HCT116 (cell line): ENCODE measurements around the gene NEK8. TPM values are rescaled to one million over a fixed set of nuclear protein-coding genes. Genes with fewer than 3 reads are reported as not detected.

Source experiments
- ATAC-seq: fragments of 200-7000 bp; cut with Tn5 transposase; 2 replicates; pipeline ENCODE4 v1.9.1; 2020; ENCODE audit warnings: mild to moderate bottlenecking, moderate library complexity
- BruUV-seq: library from RNA; stranded (reverse); fragments of 400-500 nt; replicated peaks from 2 replicates; lab custom pipeline; 2021; lab: Mats Ljungman, UMichigan
- CTCF ChIA-PET: fragments of 300-600 bp; sonication (Branson Sonifier 250); formaldehyde crosslinking; loops from one replicate; lab custom pipeline; 2021; ENCODE audit warnings: antibody characterized with exemption; lab: Charles Lee
- POLR2A ChIA-PET: fragments of 300-600, 350-600 bp; sonication (Branson Sonifier 250); formaldehyde crosslinking; loops from one replicate; lab custom pipeline; 2021; ENCODE audit warnings: antibody characterized with exemption; lab: Charles Lee
- RAD21 ChIA-PET, 2 experiments: fragments of 300-600 bp; sonication (Branson Sonifier 250); formaldehyde crosslinking; loops; one replicate each; lab custom pipeline; 2023; ENCODE audit warnings: low total read pairs in 2 of 2; ENCODE audit not compliant: uncharacterized antibody in 2 of 2, unreplicated experiment in 2 of 2, low non-redundant PET in 1 of 2; lab: Charles Lee
- DNase-seq: peaks from one replicate; pipeline ENCODE4 v3.0.0-alpha.2; 2010; ENCODE audit warnings: low read depth, low spot score
- H2AFZ ChIP-seq: fragments of 200-600 bp; shearing (Covaris generic), sonication (generic); 2 replicates; pipeline ENCODE4 v1.6.1; 2017; ENCODE audit warnings: low read depth, mixed run types, mixed read lengths, antibody characterized with exemption, low read length; ENCODE audit not compliant: poor library complexity, severe bottlenecking
- H3K27ac ChIP-seq: 2 replicates; pipeline ENCODE4 v1.5.1; 2012; ENCODE audit warnings: low read depth, low read length
- H3K27me3 ChIP-seq: fragments of 200-600 bp; sonication (generic); 2 replicates; pipeline ENCODE4 v1.6.1; 2016; ENCODE audit warnings: mixed run types, low read length, mixed read lengths; ENCODE audit not compliant: insufficient read depth
- H3K36me3 ChIP-seq, 2 experiments: fragments of 200-500 bp in 1 of 2; fragments of 200-600 bp in 1 of 2; sonication (Bioruptor generic) in 1 of 2; sonication (generic) in 1 of 2; 2 replicates each; pipeline versions ENCODE4 v1.5.1 to v1.6.1; 2014 to 2016; ENCODE audit warnings: low read length in 2 of 2, inconsistent platforms in 1 of 2, mixed read lengths in 1 of 2, mixed run types in 1 of 2; ENCODE audit not compliant: insufficient read depth in 2 of 2, control insufficient read depth in 1 of 2
- H3K4me1 ChIP-seq, 2 experiments: fragments of 200-600 bp in 1 of 2; sonication (generic) in 1 of 2; 2 replicates each; pipeline versions ENCODE4 v1.5.1 to v1.6.1; 2012 to 2017; ENCODE audit warnings: low read length in 2 of 2, inconsistent platforms in 1 of 2, mild to moderate bottlenecking in 1 of 2, mixed read lengths in 1 of 2, mixed run types in 1 of 2, moderate library complexity in 1 of 2; ENCODE audit not compliant: insufficient read depth in 2 of 2, control insufficient read depth in 1 of 2
- H3K4me2 ChIP-seq: fragments of 200-600 bp; sonication (generic); 2 replicates; pipeline ENCODE4 v1.6.1; 2017; ENCODE audit warnings: mixed run types, low read length, mixed read lengths
- H3K4me3 ChIP-seq, 2 experiments: fragments of 200-600 bp in 1 of 2; sonication (generic) in 1 of 2; replicated peaks in 1 of 2; 2 replicates each; pipeline ENCODE4 v1.5.1; 2011 to 2016; ENCODE audit warnings: low read length in 2 of 2, control low read depth in 1 of 2, low read depth in 1 of 2, mild to moderate bottlenecking in 1 of 2, mixed read lengths in 1 of 2, mixed run types in 1 of 2
- H3K79me2 ChIP-seq: fragments of 200-600 bp; sonication (generic); 2 replicates; pipeline ENCODE4 v1.6.1; 2017; ENCODE audit warnings: mild to moderate bottlenecking, mixed run types, low read length, moderate library complexity, mixed read lengths; ENCODE audit not compliant: insufficient read depth
- H3K9ac ChIP-seq: fragments of 200-600 bp; sonication (generic); 2 replicates; pipeline ENCODE4 v1.6.1; 2016; ENCODE audit warnings: low read length, mixed read lengths
- H3K9me2 ChIP-seq: fragments of 200-600 bp; sonication (generic), shearing (Covaris generic); 2 replicates; pipeline ENCODE4 v1.6.1; 2017; ENCODE audit warnings: mixed run types, mild to moderate bottlenecking, moderate library complexity; ENCODE audit not compliant: insufficient read depth
- H3K9me3 ChIP-seq, 2 experiments: fragments of 200-500 bp in 1 of 2; fragments of 200-600 bp in 1 of 2; sonication (Bioruptor generic) in 1 of 2; sonication (generic) in 1 of 2; 2 replicates each; pipeline ENCODE4 v1.6.1; 2014 to 2017; ENCODE audit warnings: low read length in 2 of 2, mixed read lengths in 2 of 2, inconsistent platforms in 1 of 2, low read depth in 1 of 2, mild to moderate bottlenecking in 1 of 2, mixed run types in 1 of 2, moderate library complexity in 1 of 2; ENCODE audit not compliant: control insufficient read depth in 1 of 2, insufficient read depth in 1 of 2
- H4K20me1 ChIP-seq: fragments of 200-600 bp; sonication (generic), shearing (Covaris generic); 2 replicates; pipeline ENCODE4 v1.6.1; 2017; ENCODE audit warnings: mixed run types, mild to moderate bottlenecking, moderate library complexity; ENCODE audit not compliant: insufficient read depth
- ATF3 ChIP-seq: IDR thresholded peaks from 2 replicates; pipeline ENCODE4 v1.6.1; 2012
- CEBPB ChIP-seq: IDR thresholded peaks from 2 replicates; pipeline ENCODE4 v1.6.1; 2012; ENCODE audit warnings: low read depth
- EGR1 ChIP-seq: IDR thresholded peaks from 2 replicates; pipeline ENCODE4 v1.6.1; 2012; ENCODE audit warnings: low read depth
- ELF1 ChIP-seq: IDR thresholded peaks from 2 replicates; pipeline ENCODE4 v1.6.1; 2012; ENCODE audit warnings: low read depth, borderline replicate concordance
- EZH2phosphoT487 ChIP-seq: fragments of 200-600 bp; IDR thresholded peaks from 2 replicates; pipeline ENCODE4 v1.6.1; 2018; ENCODE audit warnings: antibody characterized with exemption, borderline replicate concordance
- RAD21 ChIP-seq: IDR thresholded peaks from 2 replicates; pipeline ENCODE4 v1.6.1; 2012; ENCODE audit warnings: low read depth, mild to moderate bottlenecking
- SIN3A ChIP-seq: IDR thresholded peaks from 2 replicates; pipeline ENCODE4 v1.6.1; 2012; ENCODE audit warnings: low read depth
- SP1 ChIP-seq: IDR thresholded peaks from 2 replicates; pipeline ENCODE4 v1.6.1; 2012; ENCODE audit warnings: low read depth
- TCF7L2 ChIP-seq: IDR thresholded peaks from 2 replicates; pipeline ENCODE4 v1.7.0; 2011; ENCODE audit warnings: borderline replicate concordance, inconsistent platforms; ENCODE audit not compliant: insufficient read depth, insufficient read length; ENCODE audit errors: extremely low read depth
- YY1 ChIP-seq: IDR thresholded peaks from 2 replicates; pipeline ENCODE4 v1.6.1; 2011; ENCODE audit warnings: low read length, low read depth, moderate library complexity, mild to moderate bottlenecking; ENCODE audit not compliant: insufficient replicate concordance; ENCODE audit errors: extremely low read depth
- ZFX ChIP-seq: fragments of 450-650 bp; IDR thresholded peaks from 2 replicates; pipeline ENCODE4 v1.6.1; 2017
- intact Hi-C: fragments of 100-400 bp; cut with micrococcal nuclease; formaldehyde crosslinking; loops from 2 replicates; pipeline ENCODE4 v1.10.0; 2022
- total RNA-seq: library from RNA; stranded (reverse); gene quantifications from one replicate; pipeline ENCODE4 v1.2.1, GENCODE V29; 2021; ENCODE audit not compliant: unreplicated experiment
- TF ChIP-seq, protein P1 (sequence below), 3 experiments: fragments of 200-600 bp in 1 of 3; sonication (generic) in 1 of 3; IDR thresholded peaks in 2 of 3; conservative IDR thresholded peaks in 1 of 3; 2 replicates each; pipeline ENCODE4 v1.5.1; 2012 to 2017; ENCODE audit warnings: low read depth in 2 of 3, low read length in 2 of 3, antibody characterized with exemption in 1 of 3, borderline replicate concordance in 1 of 3, control low read depth in 1 of 3, mild to moderate bottlenecking in 1 of 3, mixed read lengths in 1 of 3, mixed run types in 1 of 3, moderate library complexity in 1 of 3; ENCODE audit not compliant: insufficient read depth in 1 of 3

Gene NEK8
- total RNA-seq, 1 experiment from 2014 or later: 7.0 TPM

DNA sequence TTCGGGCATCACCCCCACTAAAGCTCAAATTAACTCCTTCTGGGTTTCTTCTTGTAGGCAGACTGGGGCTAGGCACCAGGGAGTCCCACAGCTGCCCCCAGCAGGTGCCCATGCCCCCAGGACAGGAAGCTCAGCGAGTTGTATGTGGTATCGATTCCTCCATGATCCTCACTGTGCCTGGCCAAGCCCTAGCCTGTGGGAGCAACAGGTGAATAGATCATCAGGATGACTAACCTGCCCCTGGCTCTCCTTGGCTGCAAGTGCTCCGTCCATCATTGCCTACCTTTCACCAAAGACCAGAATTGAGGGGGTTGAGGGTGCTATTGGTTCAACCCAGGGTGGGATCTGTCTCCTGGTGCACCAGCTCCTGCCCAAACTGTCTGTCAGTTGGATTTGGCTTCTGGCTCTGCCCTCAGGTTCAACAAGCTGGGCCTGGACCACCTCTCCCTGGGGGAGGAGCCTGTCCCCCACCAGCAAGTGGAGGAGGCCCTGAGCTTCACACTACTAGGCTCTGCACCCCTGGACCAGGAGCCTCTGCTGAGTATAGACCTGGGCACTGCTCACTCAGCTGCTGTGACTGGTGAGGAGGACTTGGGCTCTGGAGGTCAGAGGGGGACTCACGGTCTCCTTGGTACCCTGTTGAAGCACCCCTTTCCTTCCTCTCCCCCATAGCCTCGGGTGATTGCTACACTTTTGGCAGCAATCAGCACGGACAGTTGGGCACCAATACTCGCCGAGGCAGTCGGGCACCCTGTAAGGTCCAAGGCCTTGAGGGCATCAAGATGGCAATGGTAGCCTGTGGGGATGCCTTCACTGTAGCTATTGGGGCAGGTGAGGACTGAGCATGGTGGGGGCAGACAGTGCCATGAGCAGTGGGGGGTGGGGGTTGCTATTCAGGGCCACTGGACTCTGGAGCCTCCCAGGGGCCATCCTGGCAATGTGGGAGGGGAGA is 12.1 kb downstream of the NEK8 start:
- H2AFZ ChIP-seq: no peak overlapping the region
- POLR2A ChIA-PET: interaction anchor here (1.1 to 1.6 kb wide), 3 partner anchors 12 to 14 kb away, joined by 4 read pairs; partner anchors contain the start of gene NEK8
- ATAC-seq (no peak), DNase-seq (no peak)
- peaks cover 16% of the 10 kb centered on the region for H3K79me2 ChIP-seq
- RAD21 ChIA-PET: no interaction called here
- intact Hi-C loops: no loop called here
- no peaks in the 10 kb centered on the region for H3K27me3 ChIP-seq
- H3K4me3 ChIP-seq: no peak overlapping the region
- no peak overlapping the region for H3K4me2 ChIP-seq
- no peaks in the 10 kb centered on the region for H3K9me2 ChIP-seq
- no peaks in the 10 kb centered on the region for H3K9me3 ChIP-seq
- BruUV-seq: no TSS peak
- CTCF ChIA-PET: interaction anchor here (0.7 kb wide), 1 partner anchor 13 kb away, joined by 4 read pairs; no protein-coding TSS in a partner anchor
- H3K4me1 ChIP-seq: peaks cover 15 to 36% of the 10 kb centered on the region in 2 experiments
- TF ChIP-seq EZH2phosphoT487: no peak
- TF ChIP-seq, protein P1, sequence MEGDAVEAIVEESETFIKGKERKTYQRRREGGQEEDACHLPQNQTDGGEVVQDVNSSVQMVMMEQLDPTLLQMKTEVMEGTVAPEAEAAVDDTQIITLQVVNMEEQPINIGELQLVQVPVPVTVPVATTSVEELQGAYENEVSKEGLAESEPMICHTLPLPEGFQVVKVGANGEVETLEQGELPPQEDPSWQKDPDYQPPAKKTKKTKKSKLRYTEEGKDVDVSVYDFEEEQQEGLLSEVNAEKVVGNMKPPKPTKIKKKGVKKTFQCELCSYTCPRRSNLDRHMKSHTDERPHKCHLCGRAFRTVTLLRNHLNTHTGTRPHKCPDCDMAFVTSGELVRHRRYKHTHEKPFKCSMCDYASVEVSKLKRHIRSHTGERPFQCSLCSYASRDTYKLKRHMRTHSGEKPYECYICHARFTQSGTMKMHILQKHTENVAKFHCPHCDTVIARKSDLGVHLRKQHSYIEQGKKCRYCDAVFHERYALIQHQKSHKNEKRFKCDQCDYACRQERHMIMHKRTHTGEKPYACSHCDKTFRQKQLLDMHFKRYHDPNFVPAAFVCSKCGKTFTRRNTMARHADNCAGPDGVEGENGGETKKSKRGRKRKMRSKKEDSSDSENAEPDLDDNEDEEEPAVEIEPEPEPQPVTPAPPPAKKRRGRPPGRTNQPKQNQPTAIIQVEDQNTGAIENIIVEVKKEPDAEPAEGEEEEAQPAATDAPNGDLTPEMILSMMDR (IDR thresholded peaks at IDR 0.05 in 2 of 3, conservative IDR thresholded peaks at IDR 0.05 in 1 of 3; ENCODE audit: borderline replicate concordance in 1 of 3, insufficient read depth in 1 of 3, low read depth in 2 of 3, low read length in 2 of 3): no peak
- TF ChIP-seq CEBPB: no peak
- TF ChIP-seq SIN3A: no peak
- no peak for TF ChIP-seq YY1
- no peak for TF ChIP-seq TCF7L2
- no peak for TF ChIP-seq EGR1
- TF ChIP-seq ELF1: no peak
- no peak for TF ChIP-seq ATF3
- TF ChIP-seq RAD21: no peak
- no peak for TF ChIP-seq SP1
- TF ChIP-seq ZFX: no peak
- H3K27ac ChIP-seq: no peak overlapping the region; the same call in 1 of the 2 replicates
- H3K36me3 ChIP-seq: peaks cover 0 to 5% of the 10 kb centered on the region in 2 experiments; a peak in 2 of 4 replicates
- H4K20me1 ChIP-seq: no peaks in the 10 kb centered on the region; the same call in 1 of the 2 replicates
- H3K9ac ChIP-seq: no peak overlapping the region
